Progenitor cell of endocrine pancreas (in vitro differentiated cells): ENCODE data around the gene PTPN20. TPM values are rescaled to one million over a fixed set of nuclear protein-coding genes. Genes with fewer than 3 reads are reported as not detected.

Source experiments
- DNase-seq: peaks from one replicate; pipeline ENCODE4 v3.0.0; 2021; ENCODE audit warnings: low spot score; ENCODE audit not compliant: unreplicated experiment
- H3K27ac Mint-ChIP-seq: 2 replicates; pipeline ENCODE4 v1.8.0; 2021; ENCODE audit warnings: mild to moderate bottlenecking, moderate library complexity, mixed read lengths
- H3K27me3 Mint-ChIP-seq: 2 replicates; pipeline ENCODE4 v1.8.0; 2021; ENCODE audit warnings: mixed read lengths
- H3K36me3 Mint-ChIP-seq: 2 replicates; pipeline ENCODE4 v1.8.0; 2022; ENCODE audit warnings: mixed read lengths; ENCODE audit not compliant: insufficient read depth
- H3K4me1 Mint-ChIP-seq: 2 replicates; pipeline ENCODE4 v1.8.0; 2021; ENCODE audit warnings: low read depth, mixed read lengths
- H3K4me3 Mint-ChIP-seq: 2 replicates; pipeline ENCODE4 v1.8.0; 2021; ENCODE audit warnings: low read depth, mild to moderate bottlenecking, moderate library complexity, mixed read lengths
- H3K9me3 Mint-ChIP-seq: 2 replicates; pipeline ENCODE4 v1.8.0; 2021; ENCODE audit warnings: low read depth, mixed read lengths
- CTCF ChIP-seq: fragments of 200-600 bp; sonication (generic); IDR thresholded peaks from one replicate; pipeline ENCODE4 v1.5.0; 2021; ENCODE audit warnings: antibody characterized with exemption, mild to moderate bottlenecking; ENCODE audit not compliant: unreplicated experiment
- total RNA-seq: library from RNA; stranded (reverse); gene quantifications from 2 replicates; pipeline ENCODE4 v1.2.1, GENCODE V29; 2021

Gene PTPN20
- total RNA-seq, 1 donor from 2014 or later, result 0.55 TPM

DNA sequence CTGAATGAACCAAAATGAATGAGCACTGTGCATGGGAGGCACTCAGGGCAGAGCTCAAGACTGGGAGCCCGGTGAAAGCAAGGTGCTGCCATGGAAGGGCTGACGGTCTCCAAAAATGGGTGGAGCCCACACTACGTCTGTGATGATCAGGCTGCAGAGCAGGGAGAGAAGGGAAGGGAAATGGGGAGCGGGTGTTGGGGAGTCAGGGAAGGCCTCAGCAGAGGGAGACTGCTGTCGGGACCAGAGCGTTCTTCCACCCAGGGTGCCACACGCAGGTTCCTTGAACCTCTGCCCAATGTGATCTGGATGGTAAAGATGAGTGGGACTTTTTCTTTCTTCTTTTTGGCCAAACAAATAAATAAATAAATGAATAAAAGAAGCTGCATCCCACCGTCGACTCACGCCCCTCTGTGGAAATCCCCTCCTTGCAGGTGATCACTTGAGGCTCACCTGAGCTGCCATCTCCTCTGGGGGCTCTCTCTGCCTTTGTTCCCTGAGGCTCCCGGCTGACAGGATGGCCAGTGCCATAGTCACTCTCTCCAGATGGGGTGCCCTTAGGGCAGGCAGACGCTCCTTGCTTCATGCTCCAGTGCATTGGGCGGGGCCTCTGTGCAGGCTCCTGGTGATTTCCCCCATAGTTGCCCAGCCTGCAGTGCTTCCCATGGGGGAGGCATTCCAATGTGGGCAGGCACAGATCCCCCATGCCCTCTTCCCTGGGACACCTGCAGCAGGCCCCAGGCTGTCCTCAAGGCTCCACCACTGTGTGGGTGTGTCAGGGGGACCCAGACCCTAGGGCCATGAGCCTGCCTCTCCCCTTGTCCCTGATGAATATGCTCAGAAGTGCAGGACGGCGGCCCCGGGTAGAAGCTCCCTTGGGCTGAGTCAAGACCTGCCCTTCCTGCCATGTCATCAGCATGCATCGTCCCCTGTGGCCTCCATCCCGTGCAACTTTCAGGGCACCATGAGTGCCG is 131.8 kb downstream of the PTPN20 start:
- Mint-ChIP-seq H3K4me1 (no peaks in the 10 kb centered on the region), H3K27ac (no peak overlapping the region), H3K4me3 (no peak overlapping the region), H3K27me3 (peaks cover 20% of the 10 kb centered on the region), H3K36me3 (no peaks in the 10 kb centered on the region), H3K9me3 (no peaks in the 10 kb centered on the region)
- TF ChIP-seq CTCF, result no peak
- DNase-seq, result no peak

DNA sequence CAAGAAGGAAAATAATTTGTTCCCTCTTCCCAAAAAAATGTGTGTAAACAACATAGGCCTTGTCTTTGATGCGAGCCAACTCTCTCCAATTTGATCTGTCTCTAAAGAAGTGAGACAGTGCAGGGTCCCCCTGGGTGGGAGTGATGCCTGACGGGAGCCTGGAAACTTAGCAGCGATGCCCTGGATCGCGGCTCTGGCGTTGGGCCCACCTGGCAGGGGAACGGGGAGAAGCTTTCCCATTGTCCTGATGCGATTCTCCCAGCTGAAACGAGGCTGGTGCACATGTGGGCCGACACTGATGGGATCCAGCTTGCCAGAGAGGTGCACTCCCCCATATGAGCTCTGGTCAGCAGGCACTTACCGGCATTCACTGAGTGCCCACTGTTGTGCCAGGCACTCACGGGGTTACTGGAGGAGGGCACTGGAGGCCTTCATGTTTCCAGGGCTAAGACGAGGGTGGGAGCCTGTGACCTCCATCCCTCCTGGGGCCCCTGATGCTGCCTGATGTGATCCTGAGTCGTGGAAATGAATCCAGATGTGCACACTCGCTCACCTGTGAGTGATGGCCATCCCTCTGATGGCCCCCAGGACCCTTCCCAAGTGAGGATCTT is 132.8 kb downstream of the PTPN20 start:
- Mint-ChIP-seq H3K27me3 (peaks cover 17% of the 10 kb centered on the region), H3K4me3 (no peak overlapping the region), H3K9me3 (no peaks in the 10 kb centered on the region), H3K4me1 (no peaks in the 10 kb centered on the region), H3K27ac (no peak overlapping the region), H3K36me3 (no peaks in the 10 kb centered on the region)
- DNase-seq, result no peak
- TF ChIP-seq CTCF, result no peak

GRCh38 chr10:47044741-47045140 is 133.5 kb downstream of the PTPN20 start:
- H3K27me3 Mint-ChIP-seq, result peaks cover 16% of the 10 kb centered on the region
- no peak overlapping the region for H3K4me3 Mint-ChIP-seq
- TF ChIP-seq CTCF, result no peak
- H3K27ac Mint-ChIP-seq, result no peak overlapping the region
- no peaks in the 10 kb centered on the region for H3K9me3 Mint-ChIP-seq
- DNase-seq, result no peak
- no peaks in the 10 kb centered on the region for H3K4me1 Mint-ChIP-seq
- H3K36me3 Mint-ChIP-seq, result no peaks in the 10 kb centered on the region

DNA sequence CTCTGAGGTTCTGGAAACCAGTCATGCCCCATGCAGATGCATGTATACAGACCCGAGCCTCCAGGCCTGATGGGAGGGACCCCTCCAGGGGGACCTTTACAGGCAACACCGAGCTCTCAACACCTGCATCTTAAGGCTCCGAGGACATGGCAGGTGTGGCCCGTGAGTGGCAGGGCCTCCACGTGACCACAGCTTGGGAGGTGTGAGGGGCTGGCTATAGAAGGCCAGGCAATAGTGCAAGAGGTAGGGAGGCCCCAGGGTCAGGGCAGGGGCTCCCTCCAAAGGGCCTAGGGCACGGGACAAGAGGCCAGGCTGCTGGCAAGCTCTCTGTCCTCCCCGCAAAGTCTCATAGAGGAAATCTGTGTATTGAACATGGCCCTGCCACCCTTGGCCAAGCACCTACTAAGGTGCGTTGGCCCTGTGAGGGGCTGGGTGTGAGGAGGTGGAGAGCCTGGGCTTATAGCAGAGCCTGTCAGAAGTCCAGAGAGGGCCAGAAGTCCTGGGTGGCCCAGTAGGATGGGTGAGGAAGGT is 134.2 kb downstream of the PTPN20 start:
- H3K27me3 Mint-ChIP-seq, result peaks cover 15% of the 10 kb centered on the region
- DNase-seq, result no peak
- no peak overlapping the region for H3K27ac Mint-ChIP-seq
- H3K9me3 Mint-ChIP-seq, result no peaks in the 10 kb centered on the region
- H3K4me3 Mint-ChIP-seq, result no peak overlapping the region
- H3K4me1 Mint-ChIP-seq, result no peaks in the 10 kb centered on the region
- H3K36me3 Mint-ChIP-seq, result no peaks in the 10 kb centered on the region
- TF ChIP-seq CTCF, result no peak

DNA sequence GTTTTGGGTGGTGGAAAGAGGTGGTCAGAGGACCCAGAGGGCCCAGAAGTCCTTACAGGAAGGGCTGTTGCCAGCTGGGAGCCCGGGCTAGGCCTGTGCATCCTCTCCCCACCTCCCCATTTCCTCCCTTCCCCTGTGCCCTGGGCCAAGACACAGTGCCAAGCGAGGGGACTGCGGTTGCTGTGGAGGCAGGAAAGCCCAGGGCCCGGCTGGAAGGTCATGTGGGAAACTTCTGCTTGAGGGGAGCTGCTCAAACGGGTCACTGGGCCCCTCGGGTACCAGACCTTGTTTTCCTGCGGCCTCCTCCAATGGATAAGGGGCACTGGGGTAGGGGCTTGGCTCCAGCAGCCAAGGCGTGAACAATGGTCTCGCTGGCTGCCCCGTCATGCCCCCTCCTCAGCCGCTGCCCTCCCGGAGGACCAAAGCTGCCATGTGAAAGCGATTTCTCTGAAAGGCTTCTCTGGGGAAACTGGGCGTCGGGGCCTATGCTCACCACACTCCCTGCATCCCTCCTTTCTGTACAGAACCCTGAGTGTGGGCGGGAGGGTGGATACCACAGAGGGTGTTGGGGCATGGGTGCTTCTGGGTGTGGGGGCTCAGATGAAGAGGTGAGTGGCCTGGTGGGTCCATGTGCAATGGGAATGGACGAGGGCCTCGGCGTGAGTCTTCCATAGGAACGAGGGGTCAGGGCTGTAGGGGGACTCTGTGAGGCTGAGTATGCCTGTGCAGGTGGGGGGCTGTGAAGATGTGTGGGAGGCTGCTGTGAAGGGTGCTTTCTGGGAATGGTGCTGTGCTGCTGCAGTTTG is 135.3 kb downstream of the PTPN20 start:
- Mint-ChIP-seq H3K9me3 (no peaks in the 10 kb centered on the region), H3K27me3 (peaks cover 14% of the 10 kb centered on the region), H3K36me3 (no peaks in the 10 kb centered on the region), H3K27ac (peak overlapping the region; percentile 34), H3K4me3 (no peak overlapping the region), H3K4me1 (no peaks in the 10 kb centered on the region)
- no peak for DNase-seq
- no peak for TF ChIP-seq CTCF
